Heart right ventricle (tissue), 16 donors: ENCODE measurements around the gene SPRED3. TPM values are rescaled to one million over a fixed set of nuclear protein-coding genes. Genes with fewer than 3 reads are reported as not detected.
A peak's percentile ranks its signal among the peaks of the same experiment; 100 is the strongest.

ENCODE experiments used
- ATAC-seq, 8 donors: fragments of 200-7000 bp; cut with Tn5 transposase; one replicate each; pipeline ENCODE4 v1.9.1; 2020; ENCODE audit warnings: mild to moderate bottlenecking in 8 of 8, moderate library complexity in 8 of 8, moderate number of reproducible peaks in 1 of 8
- DNase-seq, 2 donors: peaks; one replicate each; pipeline ENCODE4 v3.0.0-alpha.2; 2020
- H3K27ac ChIP-seq, 10 donors: fragments of 200-600 bp; sonication (generic) in 2 of 10; one replicate each; pipeline versions ENCODE4 v1.5.0 to v1.8.0; 2020 to 2022; ENCODE audit warnings: mild to moderate bottlenecking in 3 of 10
- H3K27me3 ChIP-seq, 7 donors: fragments of 200-600 bp; one replicate each; pipeline ENCODE4 v1.8.0; 2021 to 2022; ENCODE audit warnings: mild to moderate bottlenecking in 2 of 7
- H3K36me3 ChIP-seq, 9 donors: fragments of 200-600 bp; sonication (generic) in 1 of 9; one replicate each; pipeline versions ENCODE4 v1.5.0 to v1.8.0; 2020 to 2022; ENCODE audit warnings: mild to moderate bottlenecking in 2 of 9
- H3K4me1 ChIP-seq, 9 donors: fragments of 200-600 bp; sonication (generic) in 1 of 9; one replicate each; pipeline versions ENCODE4 v1.5.0 to v1.8.0; 2020 to 2022; ENCODE audit warnings: mild to moderate bottlenecking in 4 of 9
- H3K4me3 ChIP-seq, 10 donors: fragments of 200-600 bp; sonication (generic) in 2 of 10; one replicate each; pipeline versions ENCODE4 v1.5.0 to v1.8.0; 2020 to 2022; ENCODE audit warnings: mild to moderate bottlenecking in 7 of 10, moderate library complexity in 2 of 10
- H3K9me3 ChIP-seq, 11 donors: fragments of 200-600 bp in 10 of 11; sonication (generic) in 2 of 11; one replicate each; pipeline versions ENCODE4 v1.5.0 to v1.8.0; 2013 to 2022; ENCODE audit warnings: mild to moderate bottlenecking in 2 of 11, control low read depth in 1 of 11, moderate library complexity in 1 of 11
- CTCF ChIP-seq, 9 donors: fragments of 200-600 bp; sonication (generic) in 2 of 9; IDR thresholded peaks; one replicate each; pipeline versions ENCODE4 v1.5.0 to v1.8.0; 2021 to 2022; ENCODE audit warnings: antibody characterized with exemption in 9 of 9, mild to moderate bottlenecking in 5 of 9, moderate library complexity in 1 of 9
- WGBS, 2 donors: extraction: QIAGEN DNeasy Blood & Tissue Kit; methylation state at CpG; one replicate each; pipeline ENCODE4 v1.1.7; 2013; ENCODE audit warnings: inconsistent platforms in 1 of 2; 5-methylcytosine and 5-hydroxymethylcytosine counted together
- intact Hi-C, 10 donors: fragments of 100-400 bp; cut with DNase I; formaldehyde crosslinking; loops; one replicate each; pipeline versions ENCODE4 v1.11.1 to v1.14.2; 2022
- polyA plus RNA-seq, 2 donors: library from polyadenylated mRNA; stranded (reverse); fragments of 200-250 nt; gene quantifications; one replicate each; pipeline ENCODE4 v1.2.3, GENCODE V29; 2013
- total RNA-seq, 10 donors: library from RNA; stranded (reverse); fragmentation: NEBNext Ultra II Directional in 3 of 10; extraction: Animal tissue kit (Norgen Biotek cat#: 25700) in 3 of 10; gene quantifications; one replicate each; pipeline versions ENCODE4 v1.2.1 to v1.2.4, GENCODE V29; 2021 to 2023
- donor health status: Arrhythmogenic right ventricular cardiomyopathy.
- donor health status: ischemic (EF 13 %, LVEDD 7.1; RV severe dilation, severe dysfunction).
- donor health status: healthy with polysubstance abuse.
- donor health status: DM: no; HTN: yes; CAD: no.
- donor health status: DM: no; HTN: no; CAD: no.
- donor health status: ischemic (EF 25% LVEDD 6.9; RV normal size, moderate dysfunction).
- donor health status: ischemic (EF 25% LVEDD 5.7; RV mildly dilated, moderate dysfunction).
- donor health status: healthy.
- donor health status: DM: yes; HTN: yes; CAD: no.
- donor health status: Ischemic cardiomyopathy.
- donor health status: ischemic (EF 35%, LVEDD 5.7; RV mildly dilated, moderate dysfunction).
- donor health status: nonischemic (EF 11% LVEDD 7.7; RV severe dilation, severe dysfunction).
- donor health status: DM: yes; HTN: yes; CAD: no.
- donor health status: PGD.
- donor health status: ischemic (EF 29% LVEDD 5.4; RV normal size, mild dysfunction).
- donor health status: nonischemic (EF 23%, LVEDD 6.1; RV moderate dilation, normal function).

SPRED3 gene
- total and polyA plus RNA-seq, 12 donors, result 0.17 to 1.7 (median 0.54) TPM

- intact Hi-C loops, result no loop called here
- WGBS, 2 donors, result 4 to 8% methylated on average over 26 to 28 of the region's 28 CpGs
- peak overlapping the region in 7 of 10 donors; percentile 22 to 87 (median 52) for H3K27ac ChIP-seq
- no peak for TF ChIP-seq CTCF (IDR thresholded peaks at IDR 0.05)
- H3K9me3 ChIP-seq, result no peaks in the 10 kb centered on the region
- H3K36me3 ChIP-seq, result peaks cover 0 to 22% (median under 1%) of the 10 kb centered on the region in 9 donors
- H3K27me3 ChIP-seq, result peaks cover 0 to 81% (median 8%) of the 10 kb centered on the region in 7 donors
- H3K4me3 ChIP-seq, result peak overlapping the region in 9 of 10 donors; percentile 33 to 64 (median 57)
- DNase-seq (no peak), ATAC-seq (no peak)
- peaks cover 15 to 52% (median 33%) of the 10 kb centered on the region in 9 donors for H3K4me1 ChIP-seq
Measured at GRCh38 chr19:38389101-38389925, 816 bp downstream of the SPRED3 start.

- intact Hi-C loops, result loop anchor here in 1 of 10 donors (10.0 kb wide), 1 partner anchor 535 kb away; no protein-coding TSS in a partner anchor
- peak overlapping the region in 2 of 10 donors; percentile 52 to 87 for H3K27ac ChIP-seq
- 30 to 33% methylated on average over 20 to 22 of the region's 22 CpGs for WGBS, 2 donors
- ATAC-seq (no peak), DNase-seq (no peak)
- H3K36me3 ChIP-seq, result peaks cover 0 to 13% (median 0%) of the 10 kb centered on the region in 9 donors
- peak overlapping the region in 2 of 10 donors; percentile 57 to 64 for H3K4me3 ChIP-seq
- peaks cover 15 to 61% (median 33%) of the 10 kb centered on the region in 9 donors for H3K4me1 ChIP-seq
- peaks cover 0 to 86% (median 17%) of the 10 kb centered on the region in 7 donors for H3K27me3 ChIP-seq
- no peak for TF ChIP-seq CTCF (IDR thresholded peaks at IDR 0.05)
- no peaks in the 10 kb centered on the region for H3K9me3 ChIP-seq
Measured at GRCh38 chr19:38389957-38390924, 1.7 kb downstream of the SPRED3 start.

- H3K27me3 ChIP-seq, result peaks cover 0 to 86% (median 34%) of the 10 kb centered on the region in 7 donors
- no peak overlapping the region for H3K27ac ChIP-seq
- intact Hi-C loops, result loop anchor here in 1 of 10 donors (10.0 kb wide), 1 partner anchor 533 kb away; no protein-coding TSS in a partner anchor
- 55 to 60% methylated on average over 8 of the region's 8 CpGs for WGBS, 2 donors
- ATAC-seq (no peak), DNase-seq (no peak)
- no peak overlapping the region for H3K4me3 ChIP-seq
- TF ChIP-seq CTCF (IDR thresholded peaks at IDR 0.05), result no peak
- H3K9me3 ChIP-seq, result no peaks in the 10 kb centered on the region
- peaks cover 7 to 52% (median 22%) of the 10 kb centered on the region in 9 donors for H3K4me1 ChIP-seq
- H3K36me3 ChIP-seq, result no peaks in the 10 kb centered on the region
Measured at GRCh38 chr19:38391911-38392464, 3.5 kb downstream of the SPRED3 start.
